ENCODE data around the gene SEMA4B.
"Not testable (repeated sequence)": the region's sequence is repeated elsewhere in the genome, so short reads cannot be mapped to it uniquely, and the experiment has no call there.

Gene SEMA4B

DNA sequence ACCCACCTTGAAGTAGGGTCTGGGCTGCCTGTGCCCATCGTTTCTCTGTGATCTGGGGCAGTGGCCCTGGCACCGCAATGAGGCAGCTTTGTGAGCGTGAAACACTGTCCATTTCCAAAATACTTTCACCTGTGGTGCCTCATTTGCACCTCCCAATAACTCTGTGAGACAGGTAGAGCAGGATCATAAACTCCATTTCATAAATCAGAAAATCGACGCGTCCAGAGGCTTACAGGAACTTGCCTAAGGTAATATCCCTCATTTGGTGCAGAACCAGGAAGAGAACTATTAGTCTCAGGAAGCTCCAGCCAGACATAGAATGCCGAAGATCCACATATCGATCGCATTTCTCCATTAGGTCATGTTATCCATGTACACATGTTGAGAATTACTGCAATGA lies 38.2 kb upstream of the SEMA4B start:
- Histone ChIP-seq H3K9ac (no peak overlapping the region), H3K4me2 (no peak overlapping the region), H3K4me1 (ENCODE audit: low read depth, poor library complexity, severe bottlenecking) (peaks cover 44% of the 10 kb centered on the region), H4K20me1 (ENCODE audit: insufficient read depth) (no peaks in the 10 kb centered on the region), H3K79me2 (ENCODE audit: insufficient read depth, low read depth) (no peaks in the 10 kb centered on the region), H3K27me3 (ENCODE audit: insufficient read depth, low read depth) (no peaks in the 10 kb centered on the region), H3K4me3 (IDR thresholded peaks at IDR 0.05; ENCODE audit: insufficient read depth, low read depth, low read length) (no peak overlapping the region), H3K36me3 (ENCODE audit: insufficient read depth) (no peaks in the 10 kb centered on the region), H3K27ac (no peak overlapping the region), H2AFZ (ENCODE audit: low read depth) (no peak overlapping the region)
- TF ChIP-seq, protein P1, sequence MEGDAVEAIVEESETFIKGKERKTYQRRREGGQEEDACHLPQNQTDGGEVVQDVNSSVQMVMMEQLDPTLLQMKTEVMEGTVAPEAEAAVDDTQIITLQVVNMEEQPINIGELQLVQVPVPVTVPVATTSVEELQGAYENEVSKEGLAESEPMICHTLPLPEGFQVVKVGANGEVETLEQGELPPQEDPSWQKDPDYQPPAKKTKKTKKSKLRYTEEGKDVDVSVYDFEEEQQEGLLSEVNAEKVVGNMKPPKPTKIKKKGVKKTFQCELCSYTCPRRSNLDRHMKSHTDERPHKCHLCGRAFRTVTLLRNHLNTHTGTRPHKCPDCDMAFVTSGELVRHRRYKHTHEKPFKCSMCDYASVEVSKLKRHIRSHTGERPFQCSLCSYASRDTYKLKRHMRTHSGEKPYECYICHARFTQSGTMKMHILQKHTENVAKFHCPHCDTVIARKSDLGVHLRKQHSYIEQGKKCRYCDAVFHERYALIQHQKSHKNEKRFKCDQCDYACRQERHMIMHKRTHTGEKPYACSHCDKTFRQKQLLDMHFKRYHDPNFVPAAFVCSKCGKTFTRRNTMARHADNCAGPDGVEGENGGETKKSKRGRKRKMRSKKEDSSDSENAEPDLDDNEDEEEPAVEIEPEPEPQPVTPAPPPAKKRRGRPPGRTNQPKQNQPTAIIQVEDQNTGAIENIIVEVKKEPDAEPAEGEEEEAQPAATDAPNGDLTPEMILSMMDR (conservative IDR thresholded peaks at IDR 0.05; ENCODE audit: low read depth, low read length) = no peak

DNA sequence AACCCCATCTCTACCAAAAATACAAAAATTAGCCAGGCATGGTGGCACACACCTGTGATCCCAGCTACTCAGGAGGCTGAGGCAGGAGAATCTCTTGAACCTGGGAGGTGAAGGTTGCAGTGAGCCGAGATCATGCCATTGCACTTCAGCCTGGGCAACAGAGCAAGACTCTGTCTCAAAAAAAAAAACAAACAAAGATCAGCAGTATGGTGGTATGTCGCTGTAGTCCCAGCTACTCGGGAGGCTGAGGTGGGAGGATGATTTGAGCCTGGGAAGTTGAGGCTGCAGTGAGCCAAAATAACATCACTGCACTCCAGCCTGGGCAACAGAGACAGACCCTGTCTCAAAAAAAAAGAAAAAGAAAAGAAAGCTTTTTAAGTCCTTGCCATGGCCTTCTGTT lies 36.9 kb upstream of the SEMA4B start:
- peaks cover 35% of the 10 kb centered on the region for H3K4me1 ChIP-seq (ENCODE audit: low read depth, poor library complexity, severe bottlenecking)
- H3K27me3 ChIP-seq (ENCODE audit: insufficient read depth, low read depth); H3K27ac ChIP-seq; H2AFZ ChIP-seq (ENCODE audit: low read depth); H3K4me3 ChIP-seq (IDR thresholded peaks at IDR 0.05; ENCODE audit: insufficient read depth, low read depth, low read length); H3K9ac ChIP-seq; H4K20me1 ChIP-seq (ENCODE audit: insufficient read depth); H3K79me2 ChIP-seq (ENCODE audit: insufficient read depth, low read depth); H3K4me2 ChIP-seq; H3K36me3 ChIP-seq (ENCODE audit: insufficient read depth): not testable (repeated sequence)

DNA sequence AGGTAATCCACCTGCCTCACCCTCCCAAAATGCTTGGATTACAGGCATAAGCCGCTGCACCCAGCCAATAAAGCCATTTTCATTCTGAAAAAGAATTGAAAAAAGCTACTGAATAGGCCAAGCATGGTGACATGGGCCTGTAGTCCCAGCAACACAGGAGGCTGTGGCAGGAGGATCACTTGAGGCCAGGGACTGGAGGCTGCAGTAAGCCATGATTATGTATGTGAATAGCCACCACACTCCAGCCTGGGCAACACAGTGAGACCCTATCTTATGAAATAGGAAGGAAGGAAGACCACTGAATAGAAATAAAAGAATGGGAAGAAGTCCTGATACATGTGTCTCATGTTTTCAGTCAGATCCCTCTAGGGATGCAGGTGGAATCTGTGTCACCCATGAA lies 36.0 kb upstream of the SEMA4B start:
- no peak overlapping the region for H3K4me2 ChIP-seq
- H3K4me3 ChIP-seq (IDR thresholded peaks at IDR 0.05; ENCODE audit: insufficient read depth, low read depth, low read length) = no peak overlapping the region
- no peak overlapping the region for H2AFZ ChIP-seq (ENCODE audit: low read depth)
- H4K20me1 ChIP-seq (ENCODE audit: insufficient read depth) = no peaks in the 10 kb centered on the region
- H3K36me3 ChIP-seq (ENCODE audit: insufficient read depth) = no peaks in the 10 kb centered on the region
- TF ChIP-seq, protein P1 (conservative IDR thresholded peaks at IDR 0.05; ENCODE audit: low read depth, low read length) = no peak
- H3K27me3 ChIP-seq (ENCODE audit: insufficient read depth, low read depth) = no peaks in the 10 kb centered on the region
- no peaks in the 10 kb centered on the region for H3K79me2 ChIP-seq (ENCODE audit: insufficient read depth, low read depth)
- no peak overlapping the region for H3K9ac ChIP-seq
- no peak overlapping the region for H3K27ac ChIP-seq
- peaks cover 28% of the 10 kb centered on the region for H3K4me1 ChIP-seq (ENCODE audit: low read depth, poor library complexity, severe bottlenecking)

DNA sequence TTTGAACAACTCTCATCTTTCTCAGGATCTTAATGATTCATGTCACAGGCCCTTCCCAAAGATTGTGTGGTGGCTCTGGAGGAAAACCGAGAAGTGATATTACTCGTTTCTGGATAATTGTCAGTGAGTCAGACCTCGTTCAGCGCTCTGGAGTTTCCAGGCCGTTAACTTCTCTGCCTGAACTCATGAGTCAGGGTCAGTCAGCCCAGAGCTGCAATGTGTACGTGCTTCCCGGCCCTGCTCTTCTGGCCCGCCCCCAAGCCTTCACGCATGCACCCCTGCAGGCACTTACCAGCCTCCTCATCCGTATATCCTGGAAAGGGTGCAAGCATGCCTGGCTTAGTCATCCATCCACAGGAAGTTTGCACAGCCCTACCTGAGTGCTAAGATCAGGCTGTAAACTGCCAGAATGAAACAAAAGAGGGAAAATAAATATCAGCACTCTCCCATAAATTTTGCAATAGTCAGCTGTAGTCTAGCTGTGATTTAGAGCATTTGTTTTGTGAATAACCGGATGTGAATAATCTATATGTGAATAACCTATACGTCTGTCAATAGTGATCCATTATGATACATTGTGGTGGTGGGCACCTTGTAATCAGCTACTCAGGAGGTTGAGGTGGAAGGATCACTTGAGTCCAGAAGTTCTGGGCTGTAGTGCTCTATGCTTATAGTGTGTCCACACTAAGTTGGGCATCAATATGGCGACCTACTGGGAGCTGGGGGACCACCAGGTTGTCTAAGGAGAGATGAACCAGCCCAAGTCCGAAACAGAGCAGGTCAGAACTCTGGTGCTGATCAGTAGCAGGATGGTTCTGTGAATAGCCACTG lies 35.3 kb upstream of the SEMA4B start:
- TF ChIP-seq, protein P1 (conservative IDR thresholded peaks at IDR 0.05; ENCODE audit: low read depth, low read length) = no peak
- H3K27me3 ChIP-seq (ENCODE audit: insufficient read depth, low read depth) = no peaks in the 10 kb centered on the region
- no peak overlapping the region for H3K4me2 ChIP-seq
- H4K20me1 ChIP-seq (ENCODE audit: insufficient read depth) = no peaks in the 10 kb centered on the region
- no peak overlapping the region for H3K4me3 ChIP-seq (IDR thresholded peaks at IDR 0.05; ENCODE audit: insufficient read depth, low read depth, low read length)
- no peak overlapping the region for H3K27ac ChIP-seq
- no peaks in the 10 kb centered on the region for H3K36me3 ChIP-seq (ENCODE audit: insufficient read depth)
- H3K4me1 ChIP-seq (ENCODE audit: low read depth, poor library complexity, severe bottlenecking) = peaks cover 25% of the 10 kb centered on the region
- H2AFZ ChIP-seq (ENCODE audit: low read depth) = no peak overlapping the region
- no peaks in the 10 kb centered on the region for H3K79me2 ChIP-seq (ENCODE audit: insufficient read depth, low read depth)
- H3K9ac ChIP-seq = no peak overlapping the region

DNA sequence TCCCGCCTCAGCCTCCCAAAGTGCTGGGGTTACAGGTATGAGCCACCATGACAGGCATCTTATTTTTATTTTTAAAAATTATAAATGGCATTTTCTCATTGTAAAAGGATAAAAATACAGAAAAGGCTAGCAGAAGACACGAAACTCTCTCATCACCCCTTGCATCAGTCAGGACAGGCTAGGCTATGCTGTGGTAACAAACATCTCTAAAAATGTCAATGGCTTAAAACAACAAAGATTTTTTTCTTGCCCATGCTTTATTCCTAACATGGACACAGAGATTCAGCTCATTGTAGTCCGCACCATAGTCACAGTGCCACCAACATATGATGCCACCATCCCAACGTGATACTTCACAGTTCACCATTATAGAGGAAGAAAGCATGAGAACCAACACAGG lies 34.0 kb upstream of the SEMA4B start:
- TF ChIP-seq, protein P1 (conservative IDR thresholded peaks at IDR 0.05; ENCODE audit: low read depth, low read length) = no peak
- no peak overlapping the region for H3K9ac ChIP-seq
- no peak overlapping the region for H2AFZ ChIP-seq (ENCODE audit: low read depth)
- H4K20me1 ChIP-seq (ENCODE audit: insufficient read depth) = no peaks in the 10 kb centered on the region
- H3K4me2 ChIP-seq = no peak overlapping the region
- H3K79me2 ChIP-seq (ENCODE audit: insufficient read depth, low read depth) = no peaks in the 10 kb centered on the region
- H3K4me1 ChIP-seq (ENCODE audit: low read depth, poor library complexity, severe bottlenecking) = peaks cover 12% of the 10 kb centered on the region
- no peaks in the 10 kb centered on the region for H3K27me3 ChIP-seq (ENCODE audit: insufficient read depth, low read depth)
- H3K27ac ChIP-seq = no peak overlapping the region
- H3K36me3 ChIP-seq (ENCODE audit: insufficient read depth) = no peaks in the 10 kb centered on the region
- H3K4me3 ChIP-seq (IDR thresholded peaks at IDR 0.05; ENCODE audit: insufficient read depth, low read depth, low read length) = no peak overlapping the region

Measured in KMS-11 (cell line).